Activated CD4-positive, alpha-beta memory T cell treated with anti-CD3 and anti-CD28 coated beads for 36 hours (primary cell): ENCODE results near the gene PIGV. TPM values are rescaled to one million over a fixed set of nuclear protein-coding genes. Genes with fewer than 3 reads are reported as not detected.
"Not testable (repeated sequence)": the region's sequence is repeated elsewhere in the genome, so short reads cannot be mapped to it uniquely, and the experiment has no call there.

Experiments used
- CTCF ChIA-PET: fragments of 350-600 bp; sonication (Branson Sonifier 250); formaldehyde crosslinking; loops from one replicate; lab custom pipeline; 2021; ENCODE audit warnings: antibody characterized with exemption, inconsistent platforms; lab: Charles Lee
- POLR2A ChIA-PET: fragments of 350-600 bp; sonication (Branson Sonifier 250); formaldehyde crosslinking; loops from one replicate; lab custom pipeline; 2021; ENCODE audit warnings: antibody characterized with exemption; lab: Charles Lee
- DNase-seq: peaks from one replicate; pipeline ENCODE4 v3.0.0-alpha.2; 2020
- H3K27ac Mint-ChIP-seq: one replicate; pipeline ENCODE4 v1.8.0; 2021; ENCODE audit warnings: mixed read lengths
- H3K27me3 Mint-ChIP-seq: one replicate; pipeline ENCODE4 v1.8.0; 2021; ENCODE audit warnings: mixed read lengths
- H3K36me3 Mint-ChIP-seq: one replicate; pipeline ENCODE4 v1.8.0; 2021; ENCODE audit warnings: mixed read lengths
- H3K4me1 Mint-ChIP-seq: one replicate; pipeline ENCODE4 v1.8.0; 2021; ENCODE audit warnings: low read depth, mixed read lengths
- H3K4me3 Mint-ChIP-seq: one replicate; pipeline ENCODE4 v1.8.0; 2021; ENCODE audit warnings: mild to moderate bottlenecking, mixed read lengths
- H3K9me3 Mint-ChIP-seq: one replicate; pipeline ENCODE4 v1.8.0; 2021; ENCODE audit warnings: mixed read lengths
- intact Hi-C: fragments of 100-400 bp; cut with micrococcal nuclease; formaldehyde crosslinking; loops from one replicate; pipeline ENCODE4 v1.15.1; 2023
- total RNA-seq, 2 experiments: library from RNA; stranded (reverse); gene quantifications; one replicate each; pipeline ENCODE4 v1.2.3, GENCODE V29; 2021

Gene PIGV
- total RNA-seq, 2 experiments from 2014 or later = 15.1 to 15.3 TPM

- Mint-ChIP-seq H3K36me3 (peaks cover 38% of the 10 kb centered on the region), H3K4me3 (no peak overlapping the region), H3K27ac (no peak overlapping the region), H3K27me3 (no peaks in the 10 kb centered on the region), H3K4me1 (peaks cover 45% of the 10 kb centered on the region), H3K9me3 (no peaks in the 10 kb centered on the region)
- CTCF ChIA-PET = interaction anchor here (1.1 to 1.2 kb wide), 2 partner anchors 193 to 195 kb away, joined by 3 to 4 read pairs; no protein-coding TSS in a partner anchor
- POLR2A ChIA-PET = interaction anchor here (1.3 kb wide), 1 partner anchor 16 kb away, joined by 3 read pairs; no protein-coding TSS in a partner anchor
- no peak for DNase-seq
- intact Hi-C loops = no loop called here
Observed at GRCh38 chr1:26794391-26794790, 6.6 kb downstream of the PIGV start.

GRCh38 chr1:26797627-26798026 is 9.9 kb downstream of the PIGV start:
- no peak for DNase-seq
- CTCF ChIA-PET = interaction anchor here (0.8 to 6.2 kb wide), 2 partner anchors 13 to 65 kb away, joined by 4 to 54 read pairs; no protein-coding TSS in a partner anchor
- intact Hi-C loops = no loop called here
- Mint-ChIP-seq H3K27ac (peak overlapping the region; percentile 47), H3K9me3 (no peaks in the 10 kb centered on the region), H3K36me3 (peaks cover 27% of the 10 kb centered on the region), H3K27me3 (no peaks in the 10 kb centered on the region), H3K4me1 (peaks cover 43% of the 10 kb centered on the region), H3K4me3 (no peak overlapping the region)
- POLR2A ChIA-PET = no interaction called here

- CTCF ChIA-PET = interaction anchor here (0.8 to 6.2 kb wide), 12 partner anchors 10 to 300 kb away, joined by 3 to 54 read pairs (median 4); partner anchors contain the start of gene PIGV
- intact Hi-C loops = loop anchor here (1.0 kb wide), 1 partner anchor 9 kb away; no protein-coding TSS in a partner anchor
- POLR2A ChIA-PET = interaction anchor here (0.6 to 1.9 kb wide), 6 partner anchors 9 to 106 kb away, joined by 3 to 7 read pairs (median 4); partner anchors contain the start of gene PIGV
- Mint-ChIP-seq H3K4me1 (peaks cover 35% of the 10 kb centered on the region), H3K27ac (peak overlapping the region; percentile 89), H3K4me3 (no peak overlapping the region), H3K36me3 (peaks cover 12% of the 10 kb centered on the region), H3K9me3 (no peaks in the 10 kb centered on the region), H3K27me3 (no peaks in the 10 kb centered on the region)
- peak; percentile 33 for DNase-seq
Observed at GRCh38 chr1:26799479-26800142, 11.9 kb downstream of the PIGV start.

- H3K27me3 Mint-ChIP-seq, H3K27ac Mint-ChIP-seq, H3K4me3 Mint-ChIP-seq, intact Hi-C loops, POLR2A ChIA-PET, DNase-seq, CTCF ChIA-PET, H3K36me3 Mint-ChIP-seq, H3K9me3 Mint-ChIP-seq: not testable (repeated sequence)
- peaks cover 32% of the 10 kb centered on the region for H3K4me1 Mint-ChIP-seq
Observed at GRCh38 chr1:26803932-26804331, 16.2 kb downstream of the PIGV start.

GRCh38 chr1:26810105-26810504 is 22.4 kb downstream of the PIGV start:
- Mint-ChIP-seq H3K4me1 (peaks cover 22% of the 10 kb centered on the region), H3K27ac (peak overlapping the region; percentile 51)
- H3K27me3 Mint-ChIP-seq, H3K4me3 Mint-ChIP-seq, H3K36me3 Mint-ChIP-seq, H3K9me3 Mint-ChIP-seq: not testable (repeated sequence)
- ChIA-PET POLR2A (interaction anchor here (0.7 to 2.8 kb wide), 5 partner anchors 16 to 302 kb away, joined by 3 to 11 read pairs (median 5); partner anchors contain the start of genes PIGV and ZDHHC18), CTCF (interaction anchor here (0.6 to 5.4 kb wide), 32 partner anchors 10 to 1545 kb away, joined by 3 to 71 read pairs (median 4); partner anchors contain the start of genes GPN2 and ZDHHC18)
- DNase-seq = peak; percentile 81
- intact Hi-C loops = loop anchor here (2.0 kb wide), 2 partner anchors 23 to 69 kb away; no protein-coding TSS in a partner anchor

- ChIA-PET POLR2A (interaction anchor here (0.8 to 2.8 kb wide), 4 partner anchors 15 to 54 kb away, joined by 3 to 11 read pairs (median 6); partner anchors contain the start of genes PIGV and ZDHHC18), CTCF (interaction anchor here (0.6 to 5.4 kb wide), 21 partner anchors 9 to 930 kb away, joined by 3 to 71 read pairs (median 7); partner anchors contain the start of gene ZDHHC18)
- intact Hi-C loops = loop anchor here (1.0 to 2.0 kb wide), 3 partner anchors 21 to 68 kb away; no protein-coding TSS in a partner anchor
- Mint-ChIP-seq H3K36me3 (no peaks in the 10 kb centered on the region), H3K9me3 (no peaks in the 10 kb centered on the region), H3K4me3 (no peak overlapping the region), H3K4me1 (peaks cover 20% of the 10 kb centered on the region), H3K27me3 (no peaks in the 10 kb centered on the region), H3K27ac (peak overlapping the region; percentile 38)
- DNase-seq = no peak
Observed at GRCh38 chr1:26811057-26811456, 23.3 kb downstream of the PIGV start.

GRCh38 chr1:26811708-26812107 is 24.0 kb downstream of the PIGV start:
- Mint-ChIP-seq H3K27ac (peak overlapping the region; percentile 61), H3K4me1 (peaks cover 20% of the 10 kb centered on the region), H3K27me3 (no peaks in the 10 kb centered on the region), H3K9me3 (no peaks in the 10 kb centered on the region), H3K4me3 (no peak overlapping the region), H3K36me3 (no peaks in the 10 kb centered on the region)
- ChIA-PET POLR2A (interaction anchor here (1.2 to 2.8 kb wide), 3 partner anchors 21 to 54 kb away, joined by 5 to 11 read pairs (median 8); partner anchors contain the start of gene PIGV), CTCF (interaction anchor here (0.6 to 5.4 kb wide), 17 partner anchors 9 to 931 kb away, joined by 3 to 71 read pairs (median 16); partner anchors contain the start of gene ZDHHC18)
- no peak for DNase-seq
- intact Hi-C loops = loop anchor here (1.0 to 2.0 kb wide), 3 partner anchors 21 to 67 kb away; no protein-coding TSS in a partner anchor

GRCh38 chr1:26814377-26814776 is 26.6 kb downstream of the PIGV start:
- Mint-ChIP-seq H3K4me1 (peaks cover 20% of the 10 kb centered on the region), H3K4me3 (no peak overlapping the region), H3K27ac (no peak overlapping the region), H3K27me3 (no peaks in the 10 kb centered on the region), H3K9me3 (no peaks in the 10 kb centered on the region), H3K36me3 (no peaks in the 10 kb centered on the region)
- POLR2A ChIA-PET = no interaction called here
- CTCF ChIA-PET = interaction anchor here (1.9 kb wide), 1 partner anchor 19 kb away, joined by 4 read pairs; no protein-coding TSS in a partner anchor
- intact Hi-C loops = no loop called here
- no peak for DNase-seq

GRCh38 chr1:26814893-26815292 is 27.1 kb downstream of the PIGV start:
- H3K27me3 Mint-ChIP-seq = no peaks in the 10 kb centered on the region
- POLR2A ChIA-PET = no interaction called here
- CTCF ChIA-PET = interaction anchor here (1.9 kb wide), 1 partner anchor 19 kb away, joined by 4 read pairs; no protein-coding TSS in a partner anchor
- H3K36me3 Mint-ChIP-seq = no peaks in the 10 kb centered on the region
- no peaks in the 10 kb centered on the region for H3K9me3 Mint-ChIP-seq
- DNase-seq = no peak
- intact Hi-C loops = no loop called here
- H3K27ac Mint-ChIP-seq = no peak overlapping the region
- H3K4me1 Mint-ChIP-seq = peaks cover 20% of the 10 kb centered on the region
- no peak overlapping the region for H3K4me3 Mint-ChIP-seq

GRCh38 chr1:26820784-26821269 is 33.1 kb downstream of the PIGV start:
- H3K27me3 Mint-ChIP-seq = no peaks in the 10 kb centered on the region
- H3K27ac Mint-ChIP-seq = peak overlapping the region; percentile 47
- H3K4me3 Mint-ChIP-seq = peak overlapping the region; percentile 39
- no peaks in the 10 kb centered on the region for H3K36me3 Mint-ChIP-seq
- DNase-seq = peak; percentile 31
- POLR2A ChIA-PET = interaction anchor here (0.6 to 1.1 kb wide), 3 partner anchors 18 to 695 kb away, joined by 3 read pairs; no protein-coding TSS in a partner anchor
- peaks cover 22% of the 10 kb centered on the region for H3K4me1 Mint-ChIP-seq
- H3K9me3 Mint-ChIP-seq = no peaks in the 10 kb centered on the region
- CTCF ChIA-PET = interaction anchor here (0.7 to 2.4 kb wide), 8 partner anchors 9 to 230 kb away, joined by 3 to 31 read pairs (median 4); no protein-coding TSS in a partner anchor
- intact Hi-C loops = no loop called here

GRCh38 chr1:26822737-26823395 is 35.1 kb downstream of the PIGV start:
- Mint-ChIP-seq H3K27me3 (no peaks in the 10 kb centered on the region), H3K4me3 (no peak overlapping the region), H3K9me3 (no peaks in the 10 kb centered on the region), H3K4me1 (peaks cover 22% of the 10 kb centered on the region), H3K27ac (no peak overlapping the region), H3K36me3 (peaks cover 6% of the 10 kb centered on the region)
- intact Hi-C loops = no loop called here
- ChIA-PET POLR2A (no interaction called here), CTCF (interaction anchor here (0.9 to 2.7 kb wide), 4 partner anchors 10 to 284 kb away, joined by 3 to 18 read pairs (median 4); no protein-coding TSS in a partner anchor)
- no peak for DNase-seq
